H9 (cell line): ENCODE data around the gene TMEM54. TPM values are rescaled to one million over a fixed set of nuclear protein-coding genes. Genes with fewer than 3 reads are reported as not detected.

ENCODE experiments used
- DNase-seq: peaks from one replicate; pipeline ENCODE4 v3.0.0-alpha.2; 2017
- H2AFZ ChIP-seq: one replicate; pipeline ENCODE4 v1.6.1; 2013; ENCODE audit warnings: mild to moderate bottlenecking, low read length, control low read depth, moderate library complexity
- H2AK5ac ChIP-seq: 2 replicates; pipeline ENCODE4 v1.6.1; 2013; ENCODE audit warnings: low read length, control low read depth, mixed read lengths; ENCODE audit not compliant: insufficient read length
- H2BK120ac ChIP-seq: one replicate; pipeline ENCODE4 v1.6.1; 2013; ENCODE audit warnings: low read depth, mild to moderate bottlenecking, low read length, control low read depth, inconsistent platforms; ENCODE audit not compliant: poor library complexity, severe bottlenecking
- H2BK12ac ChIP-seq: 2 replicates; pipeline ENCODE4 v1.6.1; 2013; ENCODE audit warnings: low read length, control low read depth, mixed read lengths, low read depth; ENCODE audit not compliant: insufficient read length
- H2BK15ac ChIP-seq: 2 replicates; pipeline ENCODE4 v1.6.1; 2013; ENCODE audit warnings: low read depth, low read length, control low read depth
- H2BK20ac ChIP-seq: one replicate; pipeline ENCODE4 v1.6.1; 2013; ENCODE audit warnings: low read depth, mild to moderate bottlenecking, low read length, control low read depth, inconsistent platforms; ENCODE audit not compliant: poor library complexity, severe bottlenecking
- H2BK5ac ChIP-seq: 2 replicates; pipeline ENCODE4 v1.6.1; 2013; ENCODE audit warnings: low read length, control low read depth, mixed read lengths; ENCODE audit not compliant: insufficient read length
- H3K14ac ChIP-seq: 2 replicates; pipeline ENCODE4 v1.6.1; 2013; ENCODE audit warnings: low read length, control low read depth; ENCODE audit not compliant: insufficient read depth
- H3K18ac ChIP-seq: 2 replicates; pipeline ENCODE4 v1.6.1; 2013; ENCODE audit warnings: low read depth, mild to moderate bottlenecking, mixed read lengths, low read length, control low read depth; ENCODE audit not compliant: insufficient read length
- H3K23ac ChIP-seq: 2 replicates; pipeline ENCODE4 v1.6.1; 2013; ENCODE audit warnings: low read length, control low read depth, mixed read lengths, low read depth; ENCODE audit not compliant: insufficient read length
- H3K23me2 ChIP-seq: 2 replicates; pipeline ENCODE4 v1.6.1; 2013; ENCODE audit warnings: low read depth, mild to moderate bottlenecking, mixed read lengths, low read length, control low read depth; ENCODE audit not compliant: insufficient read length, poor library complexity, severe bottlenecking
- H3K27ac ChIP-seq: 2 replicates; pipeline ENCODE4 v1.5.1; 2013; ENCODE audit warnings: low read length, control low read depth, mixed read lengths, low read depth; ENCODE audit not compliant: insufficient read length
- H3K27me3 ChIP-seq: 2 replicates; pipeline ENCODE4 v1.6.1; 2013; ENCODE audit warnings: low read length, control low read depth, inconsistent platforms; ENCODE audit not compliant: insufficient read depth
- H3K4ac ChIP-seq: 2 replicates; pipeline ENCODE4 v1.6.1; 2013; ENCODE audit warnings: low read depth, mild to moderate bottlenecking, control low read depth, inconsistent platforms, low read length, moderate library complexity
- H3K4me1 ChIP-seq: 2 replicates; pipeline ENCODE4 v1.6.1; 2013; ENCODE audit warnings: low read length, control low read depth, inconsistent platforms; ENCODE audit not compliant: insufficient read depth
- H3K4me2 ChIP-seq: 2 replicates; pipeline ENCODE4 v1.6.1; 2013; ENCODE audit warnings: low read length, control low read depth, mixed read lengths; ENCODE audit not compliant: insufficient read length, insufficient read depth
- H3K56ac ChIP-seq: 2 replicates; pipeline ENCODE4 v1.6.1; 2013; ENCODE audit warnings: low read depth, mild to moderate bottlenecking, mixed read lengths, low read length, control low read depth; ENCODE audit not compliant: insufficient read length
- H3K79me1 ChIP-seq: 2 replicates; pipeline ENCODE4 v1.6.1; 2013; ENCODE audit warnings: low read depth, mild to moderate bottlenecking, moderate library complexity, low read length, control low read depth, inconsistent platforms; ENCODE audit not compliant: insufficient read depth, poor library complexity, severe bottlenecking
- H3K79me2 ChIP-seq: 2 replicates; pipeline ENCODE4 v1.6.1; 2013; ENCODE audit warnings: low read length, control low read depth, inconsistent platforms; ENCODE audit not compliant: insufficient read depth
- H3K9ac ChIP-seq: 2 replicates; pipeline ENCODE4 v1.6.1; 2013; ENCODE audit warnings: low read length, control low read depth, mixed read lengths; ENCODE audit not compliant: insufficient read length; ENCODE audit errors: extremely low read depth
- H3K9me3 ChIP-seq: one replicate; pipeline ENCODE4 v1.6.1; 2013; ENCODE audit warnings: low read depth, low read length, inconsistent platforms; ENCODE audit not compliant: control insufficient read depth
- H3T11ph ChIP-seq: one replicate; pipeline ENCODE4 v1.6.1; 2013; ENCODE audit warnings: mild to moderate bottlenecking, low read length, control low read depth, inconsistent platforms
- H4K20me1 ChIP-seq: one replicate; pipeline ENCODE4 v1.6.1; 2013; ENCODE audit not compliant: control insufficient read depth, insufficient read length, insufficient read depth
- H4K5ac ChIP-seq: 2 replicates; pipeline ENCODE4 v1.6.1; 2013; ENCODE audit warnings: low read depth, mild to moderate bottlenecking, mixed read lengths, low read length, control low read depth; ENCODE audit not compliant: insufficient read length
- H4K8ac ChIP-seq: replicated peaks from 2 replicates; pipeline ENCODE4 v1.6.1; 2013; ENCODE audit warnings: low read length, control low read depth, mixed read lengths, low read depth; ENCODE audit not compliant: insufficient read length
- H4K91ac ChIP-seq: 2 replicates; pipeline ENCODE4 v1.6.1; 2013; ENCODE audit warnings: low read depth, mild to moderate bottlenecking, moderate library complexity, mixed read lengths, low read length, control low read depth; ENCODE audit not compliant: insufficient read length
- H3K27ac Mint-ChIP-seq, 3 experiments: 2 replicates in 2 of 3; 3 replicates in 1 of 3; pipeline ENCODE4 v1.8.0; 2020 to 2021; ENCODE audit warnings: mixed read lengths in 3 of 3, mild to moderate bottlenecking in 1 of 3, moderate library complexity in 1 of 3
- H3K27me3 Mint-ChIP-seq: 2 replicates; pipeline ENCODE4 v1.8.0; 2021; ENCODE audit warnings: low read depth, mild to moderate bottlenecking, moderate library complexity, mixed read lengths
- H3K36me3 Mint-ChIP-seq, 3 experiments: 2 replicates in 2 of 3; 3 replicates in 1 of 3; pipeline ENCODE4 v1.8.0; 2020 to 2021; ENCODE audit warnings: low read depth in 3 of 3, mixed read lengths in 3 of 3; ENCODE audit not compliant: insufficient read depth in 1 of 3
- H3K4me1 Mint-ChIP-seq, 2 experiments: 2 replicates each; pipeline ENCODE4 v1.8.0; 2020; ENCODE audit warnings: mixed read lengths in 2 of 2
- H3K4me3 Mint-ChIP-seq, 2 experiments: 2 replicates in 1 of 2; 3 replicates in 1 of 2; pipeline ENCODE4 v1.8.0; 2020 to 2021; ENCODE audit warnings: mild to moderate bottlenecking in 2 of 2, mixed read lengths in 2 of 2, moderate library complexity in 1 of 2
- H3K9me3 Mint-ChIP-seq, 2 experiments: 2 replicates in 1 of 2; 3 replicates in 1 of 2; pipeline ENCODE4 v1.8.0; 2020; ENCODE audit warnings: mild to moderate bottlenecking in 2 of 2, mixed read lengths in 2 of 2, moderate library complexity in 1 of 2
- CTCF ChIP-seq: fragments of 200-600 bp; sonication (generic); conservative IDR thresholded peaks from 3 replicates; pipeline ENCODE4 v1.8.0; 2021; ENCODE audit warnings: antibody characterized with exemption, mild to moderate bottlenecking
- WGBS: extraction: QIAGEN DNeasy Blood & Tissue Kit; methylation state at CpG from one replicate; pipeline ENCODE4 v1.1.7; 2013; ENCODE audit warnings: missing lambda C conversion rate, low lambda C conversion rate, mixed read lengths; ENCODE audit not compliant: insufficient read length; ENCODE audit errors: extremely low coverage; 5-methylcytosine and 5-hydroxymethylcytosine counted together
- total RNA-seq: library from RNA; stranded (reverse); gene quantifications from 2 replicates; pipeline ENCODE4 v1.2.1, GENCODE V29; 2021

The TMEM54 gene
- total RNA-seq, 1 experiment from 2014 or later: 17.2 TPM

GRCh38 chr1:32898958-32899357 lies 2.2 kb downstream of the TMEM54 start:
- Histone ChIP-seq H2BK5ac (no peak overlapping the region), H2AK5ac (no peak overlapping the region), H4K5ac (no peak overlapping the region), H3K4me2 (no peak overlapping the region), H3K27me3 (peaks cover 22% of the 10 kb centered on the region; the same call in 1 of the 2 replicates), H4K20me1 (no peaks in the 10 kb centered on the region), H2BK20ac (no peak overlapping the region), H3T11ph (no peak overlapping the region), H3K23ac (no peak overlapping the region), H4K91ac (no peak overlapping the region), H2BK120ac (no peak overlapping the region), H3K27ac (no peak overlapping the region), H3K18ac (no peak overlapping the region), H3K23me2 (peaks cover 8% of the 10 kb centered on the region), H3K4me1 (no peaks in the 10 kb centered on the region), H3K79me2 (no peaks in the 10 kb centered on the region), H3K56ac (no peak overlapping the region), H3K14ac (no peak overlapping the region), H3K79me1 (no peaks in the 10 kb centered on the region), H3K9me3 (no peaks in the 10 kb centered on the region), H3K9ac (no peak overlapping the region), H2AFZ (no peak overlapping the region), H3K4ac (no peak overlapping the region), H4K8ac (no peak overlapping the region), H2BK12ac (no peak overlapping the region), H2BK15ac (no peak overlapping the region)
- Mint-ChIP-seq H3K9me3 (no peaks in the 10 kb centered on the region; a peak in 1 of 5 replicates), H3K27me3 (peaks cover 79% of the 10 kb centered on the region), H3K36me3 (peaks cover 0 to 4% (median 0%) of the 10 kb centered on the region in 3 experiments; a peak in 1 of 7 replicates), H3K4me3 (no peak overlapping the region), H3K27ac (no peak overlapping the region), H3K4me1 (peaks cover 15 to 27% of the 10 kb centered on the region in 2 experiments)
- TF ChIP-seq CTCF: no peak
- DNase-seq: no peak
- no CpG with 5 or more reads among the region's 3 CpGs for WGBS
